Naive thymus-derived CD8-positive, alpha-beta T cell (primary cell): Measurements from ENCODE around the gene CTNND1. TPM values are rescaled to one million over a fixed set of nuclear protein-coding genes. Genes with fewer than 3 reads are reported as not detected.

Experiments
- ATAC-seq, 2 donors: fragments of 150-1000 bp; cut with Tn5 transposase in 1 of 2; sonication (Bioruptor Pico), chemical (Tn5 transposase) in 1 of 2; 1 replicate in 1 of 2; 2 replicates in 1 of 2; pipeline ENCODE4 v1.10.0; 2021; ENCODE audit warnings: mild to moderate bottlenecking in 2 of 2, moderate library complexity in 2 of 2
- POLR2A ChIA-PET: fragments of 350-600 bp; sonication (Branson Sonifier 250); formaldehyde crosslinking; loops from one replicate; lab custom pipeline; 2021; ENCODE audit warnings: antibody characterized with exemption; lab: Charles Lee
- DNase-seq, 10 donors: peaks; one replicate each; pipeline versions ENCODE4 v3.0.0 to v3.0.0-alpha.2; 2020 to 2022
- H3K27ac Mint-ChIP-seq, 10 donors: one replicate each; pipeline ENCODE4 v1.8.0; 2020 to 2022; ENCODE audit warnings: mild to moderate bottlenecking in 10 of 10, mixed read lengths in 10 of 10, moderate library complexity in 4 of 10, inconsistent platforms in 1 of 10
- H3K27me3 Mint-ChIP-seq, 5 donors: one replicate each; pipeline ENCODE4 v1.8.0; 2021 to 2022; ENCODE audit warnings: mixed read lengths in 5 of 5
- H3K36me3 Mint-ChIP-seq, 3 donors: one replicate each; pipeline ENCODE4 v1.8.0; 2020 to 2022; ENCODE audit warnings: mixed read lengths in 3 of 3, mild to moderate bottlenecking in 2 of 3, inconsistent platforms in 1 of 3
- H3K4me1 Mint-ChIP-seq, 4 donors: one replicate each; pipeline ENCODE4 v1.8.0; 2021 to 2022; ENCODE audit warnings: mixed read lengths in 4 of 4
- H3K4me3 Mint-ChIP-seq, 10 donors: one replicate each; pipeline ENCODE4 v1.8.0; 2020 to 2022; ENCODE audit warnings: mild to moderate bottlenecking in 10 of 10, mixed read lengths in 10 of 10, moderate library complexity in 6 of 10, inconsistent platforms in 1 of 10
- H3K9me3 Mint-ChIP-seq, 9 donors: one replicate each; pipeline ENCODE4 v1.8.0; 2020 to 2022; ENCODE audit warnings: mixed read lengths in 9 of 9, mild to moderate bottlenecking in 3 of 9, inconsistent platforms in 1 of 9, moderate library complexity in 1 of 9
- polyA plus RNA-seq, 3 donors: library from polyadenylated mRNA; unstranded; fragments of 300-500 nt; fragmentation: Illumina TruSeq; gene quantifications; one replicate each; pipeline ENCODE4 v1.2.3, GENCODE V29; 2021
- total RNA-seq, 8 experiments: library from RNA in 2 of 8; stranded (reverse) in 2 of 8; gene quantifications; one replicate each; pipeline ENCODE4 v1.2.3 and lab custom pipeline; 2021 to 2026

Gene CTNND1
- total and polyA plus RNA-seq, 5 experiments from 2014 or later: 1.3 to 19.1 (median 1.5) TPM

DNA sequence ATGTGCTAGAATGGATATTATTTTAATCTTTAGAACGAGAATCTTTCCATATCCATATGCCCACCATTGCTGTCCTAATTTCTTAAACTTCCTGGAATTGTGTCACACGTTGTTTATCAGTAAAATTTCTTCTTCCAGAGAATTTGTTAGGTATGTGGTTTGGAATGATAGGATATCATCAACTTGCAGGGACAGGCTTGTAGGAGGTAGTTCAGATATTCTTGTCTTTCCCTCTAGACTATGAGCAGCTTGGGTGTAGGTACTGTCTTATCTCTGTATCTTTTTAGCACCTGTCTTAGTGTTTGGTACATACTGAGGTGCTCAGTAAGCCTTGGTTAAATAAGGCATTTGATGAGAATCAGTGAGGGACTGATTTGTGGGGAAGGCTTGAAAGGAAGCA lies 3.4 kb downstream of the CTNND1 start:
- no peaks in the 10 kb centered on the region for H3K27me3 Mint-ChIP-seq
- H3K4me1 Mint-ChIP-seq: peaks cover 12 to 35% (median 27%) of the 10 kb centered on the region in 4 donors
- POLR2A ChIA-PET: no interaction called here
- no peaks in the 10 kb centered on the region for H3K9me3 Mint-ChIP-seq
- peak overlapping the region in 1 of 10 donors; percentile 44 for H3K27ac Mint-ChIP-seq
- no peak for DNase-seq
- peaks cover 0 to 12% (median 2%) of the 10 kb centered on the region in 3 donors for H3K36me3 Mint-ChIP-seq
- no peak overlapping the region for H3K4me3 Mint-ChIP-seq
- ATAC-seq: no peak

DNA sequence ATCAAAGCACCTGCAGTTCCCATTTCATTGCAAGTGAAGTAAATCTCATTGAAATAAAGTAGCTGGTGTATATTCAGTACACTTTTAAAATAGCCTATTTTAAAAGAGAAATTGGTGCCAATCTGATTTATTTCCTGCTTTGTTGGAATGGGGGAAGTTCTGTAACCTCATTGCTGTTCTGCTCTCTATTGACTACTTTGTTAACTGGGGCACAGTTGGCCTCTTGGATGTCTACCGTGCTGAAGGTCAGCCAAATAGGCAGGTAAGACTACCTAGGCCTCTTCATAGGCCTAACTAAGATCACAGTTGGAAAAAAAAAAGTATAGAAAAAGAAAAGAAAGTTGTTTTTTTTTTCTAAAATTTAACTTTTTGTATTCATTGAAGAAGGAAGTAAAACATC lies 9.2 kb downstream of the CTNND1 start:
- H3K36me3 Mint-ChIP-seq: peaks cover 0 to 12% (median 2%) of the 10 kb centered on the region in 3 donors
- H3K9me3 Mint-ChIP-seq: no peaks in the 10 kb centered on the region
- no peaks in the 10 kb centered on the region for H3K27me3 Mint-ChIP-seq
- DNase-seq (no peak), ATAC-seq (no peak)
- peak overlapping the region in 1 of 10 donors; percentile 23 for H3K27ac Mint-ChIP-seq
- peaks cover 1 to 20% (median 8%) of the 10 kb centered on the region in 4 donors for H3K4me1 Mint-ChIP-seq
- H3K4me3 Mint-ChIP-seq: no peak overlapping the region
- POLR2A ChIA-PET: no interaction called here

DNA sequence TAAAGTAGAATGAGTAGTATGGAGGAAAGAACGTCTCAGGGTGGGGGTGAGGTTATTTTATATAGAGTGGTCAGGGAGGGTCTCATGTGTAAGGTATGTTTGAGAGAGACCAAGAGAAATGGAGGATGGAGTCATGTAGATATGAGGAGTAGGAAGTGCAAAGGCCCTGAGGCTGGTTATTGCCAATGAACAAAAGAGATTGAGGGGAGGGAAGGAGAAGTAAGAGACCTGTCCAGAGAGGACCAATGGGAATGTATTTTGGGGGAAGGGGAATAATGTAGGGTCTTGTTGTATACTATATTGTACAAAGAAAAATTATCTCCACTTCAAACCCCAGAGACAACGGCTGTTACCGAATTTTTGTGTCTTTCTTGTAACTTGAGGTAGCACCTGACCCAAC lies 9.8 kb downstream of the CTNND1 start:
- Mint-ChIP-seq H3K4me1 (peaks cover 1 to 25% (median 10%) of the 10 kb centered on the region in 4 donors), H3K4me3 (no peak overlapping the region), H3K9me3 (no peaks in the 10 kb centered on the region), H3K36me3 (peaks cover 0 to 12% (median 2%) of the 10 kb centered on the region in 3 donors), H3K27me3 (no peaks in the 10 kb centered on the region), H3K27ac (no peak overlapping the region)
- POLR2A ChIA-PET: no interaction called here
- ATAC-seq (no peak), DNase-seq (no peak)

DNA sequence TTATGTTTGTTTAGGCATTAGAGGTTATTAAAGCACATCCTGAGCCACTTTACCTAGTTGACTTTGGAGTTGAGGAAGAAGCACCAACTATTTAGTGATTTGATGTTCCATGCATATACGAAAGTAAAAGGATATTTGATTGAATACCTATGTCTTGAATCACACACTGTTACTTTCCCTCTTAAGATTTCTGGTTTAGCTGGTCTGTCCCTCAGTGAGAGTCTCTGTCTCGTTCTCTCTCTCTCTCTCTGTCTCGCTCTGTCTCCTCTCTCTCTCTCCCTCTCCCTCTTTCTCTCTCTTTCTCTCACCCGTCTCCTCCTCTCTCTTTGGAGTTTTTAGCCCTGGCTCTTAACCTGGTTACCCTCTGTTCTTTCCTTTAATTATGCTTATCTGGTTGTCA lies 11.0 kb downstream of the CTNND1 start:
- H3K4me3 Mint-ChIP-seq: no peak overlapping the region
- no peaks in the 10 kb centered on the region for H3K27me3 Mint-ChIP-seq
- H3K36me3 Mint-ChIP-seq: peaks cover 0 to 5% (median 0%) of the 10 kb centered on the region in 3 donors
- DNase-seq (no peak), ATAC-seq (no peak)
- H3K9me3 Mint-ChIP-seq: no peaks in the 10 kb centered on the region
- POLR2A ChIA-PET: no interaction called here
- peaks cover 1 to 32% (median 13%) of the 10 kb centered on the region in 4 donors for H3K4me1 Mint-ChIP-seq
- H3K27ac Mint-ChIP-seq: peak overlapping the region in 1 of 10 donors; percentile 9

DNA sequence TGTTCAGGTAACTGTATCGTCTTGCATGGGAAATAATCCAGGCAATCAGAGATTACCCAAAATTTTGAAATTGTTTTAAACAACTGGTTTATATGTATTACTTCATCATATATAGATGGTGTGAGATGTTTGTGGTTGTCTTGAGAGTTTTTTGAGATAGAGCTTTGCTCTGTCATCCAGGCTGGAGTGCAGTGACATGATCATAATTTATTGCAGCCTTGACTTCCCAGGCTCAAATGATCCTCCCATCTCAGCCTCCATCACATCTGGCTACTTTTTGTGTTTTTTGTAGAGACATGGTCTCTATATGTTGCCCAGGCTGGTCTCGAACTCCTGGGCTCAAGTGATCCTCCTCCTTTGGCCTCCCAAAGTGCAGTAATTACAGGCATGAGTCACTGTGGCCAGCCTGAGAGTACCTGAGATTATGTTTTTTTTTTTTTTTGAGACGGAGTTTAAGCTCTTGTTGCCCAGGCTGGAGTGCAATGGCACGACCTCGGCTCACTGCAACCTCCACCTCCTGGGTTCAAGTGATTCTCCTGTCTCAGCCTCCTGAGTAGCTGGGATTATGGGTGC lies 11.5 kb downstream of the CTNND1 start:
- no peaks in the 10 kb centered on the region for H3K27me3 Mint-ChIP-seq
- peaks cover 0 to 4% (median 0%) of the 10 kb centered on the region in 3 donors for H3K36me3 Mint-ChIP-seq
- H3K27ac Mint-ChIP-seq: peak overlapping the region in 1 of 10 donors; percentile 9
- no peaks in the 10 kb centered on the region for H3K9me3 Mint-ChIP-seq
- no peak for ATAC-seq
- H3K4me3 Mint-ChIP-seq: no peak overlapping the region
- DNase-seq: no peak
- H3K4me1 Mint-ChIP-seq: peaks cover 4 to 34% (median 15%) of the 10 kb centered on the region in 4 donors
- POLR2A ChIA-PET: interaction anchor here (0.6 kb wide), 1 partner anchor 17 kb away, joined by 5 read pairs; no protein-coding TSS in a partner anchor

DNA sequence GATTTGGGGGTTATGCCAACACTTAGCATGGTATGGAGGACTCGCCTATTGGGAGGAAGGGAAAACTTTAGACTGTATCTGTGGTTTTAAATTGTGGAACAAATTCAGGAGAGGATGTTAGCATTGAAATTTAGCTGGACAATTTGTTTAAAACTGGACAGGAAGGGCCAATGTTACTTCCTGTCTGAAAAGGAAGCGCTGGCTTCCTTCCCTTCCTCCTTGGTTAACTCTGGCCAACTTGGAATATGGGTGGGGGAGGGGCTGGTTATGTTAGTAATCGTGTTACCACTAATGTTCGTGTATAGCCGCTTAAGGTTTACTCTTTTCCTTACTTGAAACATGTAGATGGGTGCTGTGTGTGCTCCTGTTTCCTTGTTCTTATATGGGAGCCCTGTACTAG lies 13.9 kb downstream of the CTNND1 start:
- DNase-seq: no peak
- no peaks in the 10 kb centered on the region for H3K9me3 Mint-ChIP-seq
- POLR2A ChIA-PET: no interaction called here
- H3K4me3 Mint-ChIP-seq: no peak overlapping the region
- ATAC-seq: no peak
- peak overlapping the region in 4 of 10 donors; percentile 4 to 71 (median 62) for H3K27ac Mint-ChIP-seq
- H3K4me1 Mint-ChIP-seq: peaks cover 14 to 44% (median 26%) of the 10 kb centered on the region in 4 donors
- peaks cover 0 to 3% (median 0%) of the 10 kb centered on the region in 3 donors for H3K36me3 Mint-ChIP-seq
- H3K27me3 Mint-ChIP-seq: no peaks in the 10 kb centered on the region

DNA sequence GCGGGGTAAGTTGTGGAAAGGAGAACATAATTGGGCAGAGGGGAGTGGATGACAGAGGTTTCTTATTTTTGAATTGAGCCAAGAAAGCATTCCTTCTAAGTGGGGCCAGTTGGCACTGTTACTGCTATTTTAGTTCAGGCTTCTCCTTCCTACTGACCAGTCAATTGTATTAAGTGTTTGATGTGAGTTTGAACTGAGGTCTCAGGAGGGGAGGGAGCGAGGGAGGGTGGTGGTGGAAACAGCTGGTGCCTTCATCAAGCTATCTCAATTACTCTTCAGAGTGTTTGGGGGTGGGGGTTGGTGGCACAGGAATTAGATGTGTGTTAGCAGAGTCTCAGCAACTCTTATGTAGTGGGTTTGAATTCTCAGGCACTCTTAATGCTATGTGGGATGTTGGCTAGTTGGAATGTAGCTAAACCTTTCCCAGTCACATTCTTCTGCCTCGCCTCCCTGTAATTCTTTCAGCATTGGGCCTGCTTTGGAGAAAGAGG lies 14.5 kb downstream of the CTNND1 start:
- Mint-ChIP-seq H3K9me3 (no peaks in the 10 kb centered on the region), H3K27ac (peak overlapping the region in 1 of 10 donors; percentile 53)
- POLR2A ChIA-PET: no interaction called here

DNA sequence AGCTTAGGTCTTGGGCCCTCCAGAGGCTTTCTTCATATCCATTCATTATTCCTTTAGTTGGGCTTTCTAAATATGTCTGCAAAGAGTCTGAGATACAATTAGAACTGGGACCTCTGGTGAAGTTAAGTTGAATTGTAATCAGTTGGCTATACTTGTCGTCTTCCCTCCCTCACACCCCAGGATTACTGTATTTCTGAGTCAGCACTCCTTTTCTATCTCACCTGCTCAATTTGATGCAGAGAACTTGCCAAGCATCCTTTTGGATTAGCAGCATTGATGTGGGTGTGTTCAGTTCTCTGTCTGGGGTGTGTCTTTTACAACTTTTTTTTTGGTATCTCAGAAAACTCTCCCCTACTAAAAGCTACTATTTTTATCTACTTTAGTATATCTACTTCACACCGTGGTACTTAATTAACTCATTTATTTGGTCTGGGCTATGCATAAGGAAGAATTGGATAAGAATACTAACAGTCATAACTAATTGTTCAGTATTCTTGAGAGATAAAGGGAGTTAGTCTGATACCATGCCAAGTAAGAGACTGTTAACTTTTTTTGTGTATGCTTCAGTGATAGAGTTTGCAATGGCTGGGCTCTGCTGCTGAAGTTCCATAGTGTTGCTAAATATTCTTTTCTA lies 15.1 kb downstream of the CTNND1 start:
- Mint-ChIP-seq H3K27ac (no peak overlapping the region), H3K4me1 (peaks cover 19 to 51% (median 36%) of the 10 kb centered on the region in 4 donors), H3K9me3 (no peaks in the 10 kb centered on the region), H3K36me3 (peaks cover 0 to 3% (median 0%) of the 10 kb centered on the region in 3 donors), H3K27me3 (no peaks in the 10 kb centered on the region), H3K4me3 (no peak overlapping the region)
- DNase-seq (no peak), ATAC-seq (no peak)
- POLR2A ChIA-PET: no interaction called here

More for the DNA sequence above, 14.5 kb downstream of the CTNND1 start:
- H3K4me3 Mint-ChIP-seq: no peak overlapping the region
- H3K4me1 Mint-ChIP-seq: peaks cover 14 to 48% (median 30%) of the 10 kb centered on the region in 4 donors
- peaks cover 0 to 3% (median 0%) of the 10 kb centered on the region in 3 donors for H3K36me3 Mint-ChIP-seq
- H3K27me3 Mint-ChIP-seq: no peaks in the 10 kb centered on the region
- no peak for DNase-seq
- ATAC-seq: no peak

DNA sequence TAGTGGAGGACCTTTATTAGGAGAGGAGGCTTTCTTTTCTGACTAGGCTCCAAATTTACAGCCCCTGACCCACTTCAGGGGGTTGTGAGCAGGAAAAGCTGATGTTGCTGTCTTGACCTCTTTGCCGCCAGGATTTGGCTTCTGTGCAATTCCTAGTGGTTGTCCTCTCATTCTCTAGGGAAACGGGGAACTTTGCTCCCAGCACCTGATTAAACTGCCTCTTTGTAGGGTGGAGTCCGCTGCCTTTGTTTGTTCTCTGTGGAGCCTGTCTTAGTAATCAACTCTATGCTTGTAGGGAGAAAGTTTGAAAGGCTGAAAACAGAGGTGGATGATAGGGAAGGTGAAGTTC lies 16.3 kb downstream of the CTNND1 start:
- peak overlapping the region in 2 of 10 donors; percentile 17 to 65 for H3K27ac Mint-ChIP-seq
- POLR2A ChIA-PET: interaction anchor here (0.5 to 0.6 kb wide), 3 partner anchors 17 to 827 kb away, joined by 3 read pairs; no protein-coding TSS in a partner anchor
- no peak for ATAC-seq
- H3K4me3 Mint-ChIP-seq: no peak overlapping the region
- H3K27me3 Mint-ChIP-seq: no peaks in the 10 kb centered on the region
- H3K9me3 Mint-ChIP-seq: no peaks in the 10 kb centered on the region
- H3K36me3 Mint-ChIP-seq: peaks cover 0 to 3% (median 0%) of the 10 kb centered on the region in 3 donors
- peaks cover 25 to 62% (median 43%) of the 10 kb centered on the region in 4 donors for H3K4me1 Mint-ChIP-seq
- no peak for DNase-seq

DNA sequence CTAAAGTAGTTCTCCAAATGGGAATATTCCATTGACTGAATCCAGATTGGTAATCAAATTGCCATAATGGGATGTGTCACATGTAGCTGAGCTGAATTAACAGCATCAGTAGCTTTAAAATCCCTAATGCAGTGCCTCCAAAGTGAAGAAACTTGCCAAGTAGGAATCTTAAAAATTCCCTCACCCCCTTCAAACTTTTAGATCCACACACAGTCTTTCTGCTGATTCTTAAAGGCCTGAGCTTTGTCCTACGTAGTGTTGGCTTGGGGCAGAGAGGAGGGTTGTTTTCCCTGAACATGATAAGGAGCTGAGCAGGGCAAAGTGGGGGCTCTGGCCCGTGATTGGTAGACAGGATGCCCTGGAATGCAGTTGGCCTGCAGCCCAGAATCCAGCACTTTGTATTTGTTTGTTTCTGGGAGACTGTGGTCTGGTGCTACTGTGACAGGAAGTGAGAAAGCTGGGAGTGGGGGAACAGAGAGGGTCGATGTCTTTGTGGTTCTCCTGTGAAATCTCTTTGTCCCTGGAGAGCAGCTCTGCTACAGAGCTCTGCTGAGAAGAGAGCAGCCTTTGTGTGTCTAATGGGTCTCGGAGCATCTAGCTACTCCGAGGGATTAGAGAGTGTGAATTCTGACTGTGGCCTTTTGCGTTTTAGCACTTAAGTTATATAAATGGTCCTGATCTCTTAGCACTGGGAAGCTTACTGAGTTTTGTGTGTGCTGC lies 16.9 kb downstream of the CTNND1 start:
- no peak overlapping the region for H3K4me3 Mint-ChIP-seq
- peak overlapping the region in 8 of 10 donors; percentile 21 to 71 (median 38) for H3K27ac Mint-ChIP-seq

DNA sequence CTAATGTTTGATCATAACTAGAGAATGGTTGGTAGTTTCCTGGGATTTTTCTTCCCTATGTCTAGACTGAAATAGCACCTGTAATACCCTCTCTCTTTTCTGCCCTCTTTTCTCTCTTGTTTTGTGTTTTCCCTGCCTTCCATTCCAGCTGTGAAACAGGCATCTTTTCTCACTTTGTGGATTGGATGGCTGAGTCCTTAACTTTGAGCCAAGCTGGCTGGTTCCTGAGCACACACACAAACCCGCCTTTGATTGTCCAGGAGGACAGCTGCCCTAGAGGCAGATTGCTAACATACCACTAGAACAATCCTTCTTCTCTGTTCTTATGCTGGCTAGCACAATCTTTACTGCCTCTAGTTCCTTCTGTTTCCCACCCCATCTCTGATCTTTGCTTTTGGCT lies 17.7 kb downstream of the CTNND1 start:
- Mint-ChIP-seq H3K4me1 (peaks cover 25 to 62% (median 43%) of the 10 kb centered on the region in 4 donors), H3K27ac (peak overlapping the region in 4 of 10 donors; percentile 19 to 73 (median 46)), H3K4me3 (no peak overlapping the region), H3K36me3 (peaks cover 0 to 3% (median 0%) of the 10 kb centered on the region in 3 donors), H3K27me3 (no peaks in the 10 kb centered on the region), H3K9me3 (no peaks in the 10 kb centered on the region)
- POLR2A ChIA-PET: interaction anchor here (0.8 kb wide), 1 partner anchor 12 kb away, joined by 7 read pairs; no protein-coding TSS in a partner anchor
- no peak for ATAC-seq
- DNase-seq: no peak

More for the DNA sequence above, 16.9 kb downstream of the CTNND1 start:
- DNase-seq (no peak), ATAC-seq (no peak)
- H3K9me3 Mint-ChIP-seq: no peaks in the 10 kb centered on the region
- H3K4me1 Mint-ChIP-seq: peaks cover 25 to 62% (median 43%) of the 10 kb centered on the region in 4 donors
- peaks cover 0 to 3% (median 0%) of the 10 kb centered on the region in 3 donors for H3K36me3 Mint-ChIP-seq
- H3K27me3 Mint-ChIP-seq: no peaks in the 10 kb centered on the region
- POLR2A ChIA-PET: interaction anchor here (0.5 to 0.6 kb wide), 3 partner anchors 18 to 827 kb away, joined by 3 read pairs; no protein-coding TSS in a partner anchor

DNA sequence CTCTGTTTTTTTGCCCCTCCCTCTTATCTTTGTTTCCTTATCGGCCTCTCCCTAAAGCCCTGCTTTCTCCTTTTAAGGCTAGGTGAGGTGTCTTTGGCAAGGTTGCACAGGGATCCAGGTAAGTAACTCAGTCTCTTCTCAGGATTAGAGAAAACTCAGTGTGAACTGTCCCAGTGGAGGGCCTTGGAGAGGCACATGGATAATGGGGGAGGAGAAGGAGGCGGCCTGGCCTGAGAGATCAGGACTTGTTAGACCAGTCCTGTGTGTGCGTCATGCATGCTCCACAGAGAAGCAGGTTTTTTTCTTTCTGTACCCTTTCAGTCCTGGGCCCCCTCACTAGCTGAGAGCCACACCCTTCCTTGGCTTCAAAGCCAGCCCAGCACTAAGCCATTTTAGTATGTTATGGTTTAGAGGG lies 19.9 kb downstream of the CTNND1 start:
- peak overlapping the region in 8 of 10 donors; percentile 42 to 80 (median 62) for H3K4me3 Mint-ChIP-seq
- DNase-seq (no peak), ATAC-seq (peak; percentile 35 to 74)
- H3K4me1 Mint-ChIP-seq: peaks cover 22 to 59% (median 36%) of the 10 kb centered on the region in 4 donors
- H3K36me3 Mint-ChIP-seq: peaks cover 0 to 3% (median 0%) of the 10 kb centered on the region in 3 donors
- H3K27me3 Mint-ChIP-seq: no peaks in the 10 kb centered on the region
- peak overlapping the region in 9 of 10 donors; percentile 14 to 84 (median 78) for H3K27ac Mint-ChIP-seq
- no peaks in the 10 kb centered on the region for H3K9me3 Mint-ChIP-seq
- POLR2A ChIA-PET: interaction anchor here (0.6 to 1.6 kb wide), 2 partner anchors 40 to 104 kb away, joined by 3 to 6 read pairs; partner anchors contain the start of gene SELENOH
